Vagina (tissue), 2 donors: ENCODE data around the gene IFI6.

Experiments
- CTCF ChIP-seq, 3 experiments: fragments of 450-650 bp in 2 of 3; fragments of 200-600 bp in 1 of 3; sonication (generic) in 1 of 3; IDR thresholded peaks; one replicate each; pipeline ENCODE4 v1.5.1; 2017 to 2019; ENCODE audit warnings: antibody characterized with exemption in 3 of 3, mild to moderate bottlenecking in 2 of 3, moderate library complexity in 2 of 3
- POLR2A ChIP-seq, 2 donors: fragments of 450-650 bp; IDR thresholded peaks; one replicate each; pipeline ENCODE4 v1.6.1; 2017; ENCODE audit warnings: antibody characterized with exemption in 2 of 2, mild to moderate bottlenecking in 2 of 2, moderate library complexity in 2 of 2
- POLR2AphosphoS5 ChIP-seq, 2 donors: sonication (generic); formaldehyde crosslinking; IDR thresholded peaks; one replicate each; pipeline ENCODE4 v1.9.0; 2017; ENCODE audit warnings: antibody characterized with exemption in 2 of 2, mild to moderate bottlenecking in 2 of 2, low read depth in 1 of 2; ENCODE audit not compliant: insufficient read depth in 1 of 2

DNA sequence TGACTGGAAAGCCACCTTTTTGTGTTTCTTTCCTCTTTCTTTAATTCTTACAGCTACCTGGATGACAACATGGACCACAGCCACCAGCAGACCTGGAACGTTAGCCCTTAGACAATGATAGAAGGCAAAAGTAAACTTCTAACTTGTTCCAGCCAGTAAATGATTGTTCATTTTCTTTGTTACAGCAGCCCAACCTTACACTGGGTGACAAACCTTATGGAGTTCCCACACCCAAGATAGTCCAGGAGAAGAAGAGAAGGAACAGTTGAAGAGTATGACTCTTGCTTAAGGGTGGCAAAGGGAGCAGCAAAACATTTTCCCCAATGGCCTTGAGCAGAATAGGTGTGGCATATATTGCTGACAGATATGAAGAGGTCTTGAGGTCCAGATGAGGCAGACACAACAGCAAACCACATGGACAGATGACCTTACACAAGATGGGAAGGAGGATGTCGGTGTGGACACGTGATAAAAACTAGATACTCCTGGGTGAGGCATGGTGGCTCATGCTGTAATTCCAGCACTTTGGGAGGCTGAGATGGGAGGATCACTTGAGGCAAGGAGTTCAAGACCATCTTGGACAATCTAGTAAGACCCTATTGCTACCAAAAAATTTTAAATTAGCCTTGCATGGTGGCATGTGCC, 42.0 kb upstream of the IFI6 start:
- no peak for TF ChIP-seq POLR2A (IDR thresholded peaks at IDR 0.05)
- TF ChIP-seq POLR2AphosphoS5 (IDR thresholded peaks at IDR 0.05; ENCODE audit: insufficient read depth in 1 of 2, low read depth in 1 of 2) = no peak
- TF ChIP-seq CTCF (IDR thresholded peaks at IDR 0.05) = no peak
